GM23338 (cell line): ENCODE data around the gene WARS2. TPM values are rescaled to one million over a fixed set of nuclear protein-coding genes. Genes with fewer than 3 reads are reported as not detected.

Experiments
- ATAC-seq: fragments of 200-7000 bp; cut with Tn5 transposase; 3 replicates; pipeline ENCODE4 v1.9.1; 2020
- DNase-seq: peaks from one replicate; pipeline ENCODE4 v3.0.0-alpha.2; 2015; ENCODE audit warnings: low spot score
- H2AFZ ChIP-seq: fragments of 200-600 bp; sonication (generic); 2 replicates; pipeline ENCODE4 v1.8.0; 2016; ENCODE audit warnings: antibody characterized with exemption, mild to moderate bottlenecking, moderate library complexity
- H3F3A ChIP-seq: fragments of 200-600 bp; sonication (generic); replicated peaks from 2 replicates; pipeline ENCODE4 v1.8.0; 2017; ENCODE audit warnings: antibody characterized with exemption, mixed run types, low read depth
- H3K27ac ChIP-seq: fragments of 200-600 bp; sonication (generic); 2 replicates; pipeline ENCODE4 v1.6.1; 2016; ENCODE audit warnings: low read depth
- H3K27me3 ChIP-seq: fragments of 200-600 bp; sonication (generic); 2 replicates; pipeline ENCODE4 v1.8.0; 2016; ENCODE audit warnings: mild to moderate bottlenecking, mixed run types, moderate library complexity; ENCODE audit not compliant: insufficient read depth
- H3K36me3 ChIP-seq: fragments of 200-600 bp; sonication (generic); 2 replicates; pipeline ENCODE4 v1.8.0; 2016; ENCODE audit warnings: mild to moderate bottlenecking; ENCODE audit not compliant: insufficient read depth
- H3K4me1 ChIP-seq: fragments of 200-600 bp; sonication (generic); 2 replicates; pipeline ENCODE4 v1.8.0; 2016; ENCODE audit warnings: mild to moderate bottlenecking, moderate library complexity; ENCODE audit not compliant: insufficient read depth
- H3K4me2 ChIP-seq: fragments of 200-600 bp; sonication (generic); 2 replicates; pipeline ENCODE4 v1.7.1; 2017; ENCODE audit warnings: mixed run types
- H3K4me3 ChIP-seq: fragments of 200-600 bp; sonication (generic); 2 replicates; pipeline ENCODE4 v1.6.1; 2016; ENCODE audit warnings: mixed run types
- H3K79me2 ChIP-seq: fragments of 200-600 bp; sonication (generic); replicated peaks from 2 replicates; pipeline ENCODE4 v1.8.0; 2017; ENCODE audit warnings: mild to moderate bottlenecking; ENCODE audit not compliant: insufficient read depth
- H3K9me2 ChIP-seq: fragments of 200-600 bp; sonication (generic); 2 replicates; pipeline ENCODE4 v1.8.0; 2017; ENCODE audit not compliant: insufficient read depth
- H4K20me1 ChIP-seq: fragments of 200-600 bp; sonication (generic); replicated peaks from 2 replicates; pipeline ENCODE4 v1.8.0; 2017; ENCODE audit warnings: mild to moderate bottlenecking; ENCODE audit not compliant: insufficient read depth
- H3K27ac Mint-ChIP-seq: 2 replicates; pipeline ENCODE4 v1.8.0; 2020; ENCODE audit warnings: inconsistent platforms, mild to moderate bottlenecking, moderate library complexity, mixed read lengths
- H3K27me3 Mint-ChIP-seq: 3 replicates; pipeline ENCODE4 v1.8.0; 2022; ENCODE audit warnings: low read depth, mild to moderate bottlenecking, moderate library complexity, mixed read lengths, inconsistent platforms; ENCODE audit not compliant: insufficient read depth, poor library complexity
- H3K36me3 Mint-ChIP-seq: 3 replicates; pipeline ENCODE4 v1.8.0; 2021; ENCODE audit warnings: low read depth, mild to moderate bottlenecking, inconsistent platforms, moderate library complexity, mixed read lengths
- H3K4me1 Mint-ChIP-seq: 3 replicates; pipeline ENCODE4 v1.8.0; 2020; ENCODE audit warnings: mild to moderate bottlenecking, inconsistent platforms, mixed read lengths
- H3K4me3 Mint-ChIP-seq: 3 replicates; pipeline ENCODE4 v1.8.0; 2021; ENCODE audit warnings: moderate library complexity, mild to moderate bottlenecking, inconsistent platforms, mixed read lengths
- H3K9me3 Mint-ChIP-seq: 3 replicates; pipeline ENCODE4 v1.8.0; 2020; ENCODE audit warnings: moderate library complexity, mild to moderate bottlenecking, inconsistent platforms, mixed read lengths
- CREB1 ChIP-seq: fragments of 250-450 bp; sonication (Bioruptor Pico); IDR thresholded peaks from 2 replicates; pipeline ENCODE4 v1.5.0; 2020; ENCODE audit warnings: low read depth, mild to moderate bottlenecking, moderate library complexity
- POLR2AphosphoS5 ChIP-seq: IDR thresholded peaks from 2 replicates; pipeline ENCODE4 v1.6.1; 2016; ENCODE audit warnings: antibody characterized with exemption, low read depth
- REST ChIP-seq: IDR thresholded peaks from one replicate; pipeline ENCODE4 v1.6.1; 2018; ENCODE audit warnings: antibody characterized with exemption; ENCODE audit not compliant: unreplicated experiment
- ZNF462 ChIP-seq: fragments of 250-450 bp; sonication (Bioruptor Pico); IDR thresholded peaks from 2 replicates; pipeline ENCODE4 v1.5.0; 2020; ENCODE audit warnings: mild to moderate bottlenecking, moderate library complexity
- polyA plus RNA-seq: library from polyadenylated mRNA; unstranded; fragments of >200 nt; fragmentation: Nextera tagmentation; extraction: Ambion mirVana; gene quantifications from 2 replicates; pipeline ENCODE4 v1.2.1, GENCODE V29; 2016
- total RNA-seq: library from RNA; depleted of rRNA; stranded (reverse); fragments of >200 nt; shearing (Covaris generic); gene quantifications from 2 replicates; pipeline ENCODE4 v1.2.3, GENCODE V29; 2014

The WARS2 gene
- total and polyA plus RNA-seq, 2 experiments from 2014 or later: 6.4 to 12.6 TPM

GRCh38 chr1:118990513-118991152, 149.8 kb downstream of the WARS2 start (continued):
- TF ChIP-seq ZNF462 (no peak), CREB1 (CRISPR knock-in tag) (no peak)

- Mint-ChIP-seq H3K27me3 (peaks cover 100% of the 10 kb centered on the region), H3K4me3 (peak overlapping the region; percentile 73)
- peak; percentile 15 for ATAC-seq
- no peak for TF ChIP-seq CREB1 (CRISPR knock-in tag)
- no peak for TF ChIP-seq REST
- no peak for TF ChIP-seq POLR2AphosphoS5
- no peak for TF ChIP-seq ZNF462
Observed at GRCh38 chr1:118989878-118990378, 150.5 kb downstream of the WARS2 start.

More at GRCh38 chr1:118989878-118990378, 150.5 kb downstream of the WARS2 start:
- Histone ChIP-seq H2AFZ (peak overlapping the region; percentile 78), H3K4me3 (peak overlapping the region; percentile 59), H3K4me1 (peaks cover 70% of the 10 kb centered on the region), H3K27ac (no peak overlapping the region), H4K20me1 (peaks cover 7% of the 10 kb centered on the region), H3K27me3 (peaks cover 100% of the 10 kb centered on the region), H3K4me2 (peak overlapping the region; percentile 74), H3F3A (peaks cover 22% of the 10 kb centered on the region), H3K9me2 (no peaks in the 10 kb centered on the region), H3K79me2 (no peaks in the 10 kb centered on the region), H3K36me3 (no peaks in the 10 kb centered on the region)
- peak; percentile 90 for DNase-seq
- Mint-ChIP-seq H3K9me3 (no peaks in the 10 kb centered on the region; the same call in 1 of the 3 replicates), H3K36me3 (no peaks in the 10 kb centered on the region), H3K27ac (no peak overlapping the region), H3K4me1 (peaks cover 69% of the 10 kb centered on the region)
